Fibroblast of lung (primary cell): ENCODE data around the gene JMJD1C. TPM values are rescaled to one million over a fixed set of nuclear protein-coding genes. Genes with fewer than 3 reads are reported as not detected.
A peak's percentile ranks its signal among the peaks of the same experiment; 100 is the strongest.

Experiments
- DNase-seq, 2 donors: peaks; one replicate each; pipeline versions ENCODE4 v3.0.0 to v3.0.0-alpha.2; 2010; ENCODE audit warnings: low read depth in 2 of 2
- H2AFZ ChIP-seq: 2 replicates; pipeline ENCODE4 v1.5.1; 2012; ENCODE audit warnings: low read length, control low read depth, inconsistent platforms
- H3K27ac ChIP-seq: 2 replicates; pipeline ENCODE4 v1.5.1; 2011; ENCODE audit warnings: low read length, control low read depth; ENCODE audit not compliant: insufficient read depth
- H3K27me3 ChIP-seq: 2 replicates; pipeline ENCODE4 v1.5.1; 2011; ENCODE audit warnings: mild to moderate bottlenecking, low read length; ENCODE audit not compliant: control insufficient read depth, insufficient read depth
- H3K36me3 ChIP-seq: 2 replicates; pipeline ENCODE4 v1.5.1; 2011; ENCODE audit warnings: low read length; ENCODE audit not compliant: control insufficient read depth, insufficient read depth
- H3K4me1 ChIP-seq: 2 replicates; pipeline ENCODE4 v1.5.1; 2011; ENCODE audit warnings: low read length; ENCODE audit not compliant: control insufficient read depth, insufficient read depth; ENCODE audit errors: extremely low read depth
- H3K4me2 ChIP-seq: 2 replicates; pipeline ENCODE4 v1.5.1; 2011; ENCODE audit warnings: low read length, control low read depth; ENCODE audit not compliant: insufficient read depth; ENCODE audit errors: extremely low read depth
- H3K4me3 ChIP-seq, 4 experiments: fragments of 200-600 bp in 1 of 4; sonication (generic) in 1 of 4; replicated peaks in 1 of 4; 2 replicates each; pipeline ENCODE4 v1.5.1; 2011 to 2016; ENCODE audit warnings: low read length in 4 of 4, low read depth in 3 of 4, mild to moderate bottlenecking in 3 of 4, control low read depth in 2 of 4, inconsistent platforms in 1 of 4, mixed read lengths in 1 of 4; ENCODE audit not compliant: insufficient read depth in 1 of 4; ENCODE audit errors: control extremely low read depth in 1 of 4
- H3K79me2 ChIP-seq: 2 replicates; pipeline ENCODE4 v1.5.1; 2012; ENCODE audit warnings: mild to moderate bottlenecking, low read length, inconsistent platforms; ENCODE audit not compliant: control insufficient read depth, insufficient read depth
- H3K9ac ChIP-seq: 2 replicates; pipeline ENCODE4 v1.5.1; 2011; ENCODE audit warnings: mild to moderate bottlenecking, low read length, control low read depth; ENCODE audit not compliant: insufficient read depth
- H3K9me3 ChIP-seq: 2 replicates; pipeline ENCODE4 v1.5.1; 2012; ENCODE audit warnings: low read depth, low read length; ENCODE audit not compliant: control insufficient read depth, insufficient read depth
- H4K20me1 ChIP-seq: 2 replicates; pipeline ENCODE4 v1.5.1; 2011; ENCODE audit warnings: low read length; ENCODE audit not compliant: control insufficient read depth, insufficient read depth; ENCODE audit errors: extremely low read depth
- CTCF ChIP-seq, 2 donors: IDR thresholded peaks in 1 of 2; conservative IDR thresholded peaks in 1 of 2; 1 replicate in 1 of 2; 2 replicates in 1 of 2; pipeline ENCODE4 v1.5.1; 2011 to 2012; ENCODE audit warnings: low read length in 2 of 2, control low read depth in 1 of 2, inconsistent platforms in 1 of 2, low read depth in 1 of 2, mild to moderate bottlenecking in 1 of 2
- EZH2 ChIP-seq: IDR thresholded peaks from 2 replicates; pipeline ENCODE4 v1.5.1; 2012; ENCODE audit warnings: low read length, control low read depth, mild to moderate bottlenecking; ENCODE audit errors: missing control alignments
- polyA plus RNA-seq, 2 donors: library from polyadenylated mRNA; depleted of rRNA in 1 of 2; stranded (reverse) in 1 of 2; unstranded in 1 of 2; fragments of >200 nt; gene quantifications; 2 replicates each; pipeline ENCODE4 v1.2.1, GENCODE V29; 2011 to 2012; ENCODE audit warnings: missing spikeins in 1 of 2
- total RNA-seq: library from RNA; depleted of rRNA; stranded (reverse); fragments of >200 nt; gene quantifications from 2 replicates; pipeline ENCODE4 v1.2.1, GENCODE V29; 2014

JMJD1C gene
- total and polyA plus RNA-seq, 2 donors (not counting 1 experiment from before 2014, with no cell fraction given), result 39.9 to 67.0 TPM

- no peak overlapping the region for H2AFZ ChIP-seq
- no peaks in the 10 kb centered on the region for H3K9me3 ChIP-seq
- H3K79me2 ChIP-seq, result peaks cover 8% of the 10 kb centered on the region
- H3K27me3 ChIP-seq, result no peaks in the 10 kb centered on the region
- peaks cover 4% of the 10 kb centered on the region for H3K4me1 ChIP-seq
- no peaks in the 10 kb centered on the region for H4K20me1 ChIP-seq
- DNase-seq, result peak in 1 of 2 donors; percentile 7
- H3K36me3 ChIP-seq, result no peaks in the 10 kb centered on the region
- no peak overlapping the region for H3K4me3 ChIP-seq
- no peak for TF ChIP-seq CTCF (conservative IDR thresholded peaks at IDR 0.05 in 1 of 2, IDR thresholded peaks at IDR 0.05 in 1 of 2; ENCODE audit: low read depth in 1 of 2, low read length in 2 of 2)
- TF ChIP-seq EZH2, result no peak
- H3K9ac ChIP-seq, result no peak overlapping the region
- H3K27ac ChIP-seq, result no peak overlapping the region
- no peak overlapping the region for H3K4me2 ChIP-seq
Measured at GRCh38 chr10:63374991-63375390, 90.8 kb downstream of the JMJD1C start.

- H3K4me2 ChIP-seq, result no peak overlapping the region
- no peaks in the 10 kb centered on the region for H3K27me3 ChIP-seq
- no peak for DNase-seq
- H3K27ac ChIP-seq, result no peak overlapping the region
- no peak overlapping the region for H2AFZ ChIP-seq
- no peak overlapping the region for H3K4me3 ChIP-seq
- TF ChIP-seq CTCF (conservative IDR thresholded peaks at IDR 0.05 in 1 of 2, IDR thresholded peaks at IDR 0.05 in 1 of 2; ENCODE audit: low read depth in 1 of 2, low read length in 2 of 2) (no peak), EZH2 (no peak)
- H3K79me2 ChIP-seq, result peaks cover 8% of the 10 kb centered on the region
- H3K36me3 ChIP-seq, result no peaks in the 10 kb centered on the region
- no peak overlapping the region for H3K9ac ChIP-seq
- peaks cover 4% of the 10 kb centered on the region for H3K4me1 ChIP-seq
- no peaks in the 10 kb centered on the region for H3K9me3 ChIP-seq
- no peaks in the 10 kb centered on the region for H4K20me1 ChIP-seq
Measured at GRCh38 chr10:63373176-63373575, 92.6 kb downstream of the JMJD1C start.

- Histone ChIP-seq H2AFZ (no peak overlapping the region), H3K4me1 (no peaks in the 10 kb centered on the region), H4K20me1 (no peaks in the 10 kb centered on the region), H3K4me2 (no peak overlapping the region), H3K27ac (no peak overlapping the region), H3K9ac (no peak overlapping the region), H3K27me3 (no peaks in the 10 kb centered on the region), H3K79me2 (peaks cover 8% of the 10 kb centered on the region), H3K4me3 (no peak overlapping the region), H3K9me3 (no peaks in the 10 kb centered on the region), H3K36me3 (no peaks in the 10 kb centered on the region)
- DNase-seq, result no peak
- no peak for TF ChIP-seq CTCF (conservative IDR thresholded peaks at IDR 0.05 in 1 of 2, IDR thresholded peaks at IDR 0.05 in 1 of 2; ENCODE audit: low read depth in 1 of 2, low read length in 2 of 2)
- no peak for TF ChIP-seq EZH2
Measured at GRCh38 chr10:63369711-63370110, 96.1 kb downstream of the JMJD1C start.
